GM12892 (cell line): ENCODE measurements around the gene PEPD.

Experiments
- DNase-seq: peaks from one replicate; pipeline ENCODE4 v3.0.0; 2011; ENCODE audit not compliant: insufficient read length
- FAIRE-seq: peaks from 2 replicates; lab custom pipeline; 2011; peaks lifted over from hg19 to GRCh38; lab: Jason Lieb, UNC
- POLR2A ChIP-seq: IDR thresholded peaks from 2 replicates; pipeline ENCODE4 v1.6.1; 2011; ENCODE audit warnings: low read depth, low read length, control low read depth
- POLR2AphosphoS5 ChIP-seq: IDR thresholded peaks from 2 replicates; pipeline ENCODE4 v1.6.1; 2011; ENCODE audit warnings: low read depth, low read length, control low read depth
- TAF1 ChIP-seq: IDR thresholded peaks from 2 replicates; pipeline ENCODE4 v1.6.1; 2011; ENCODE audit warnings: low read depth, mild to moderate bottlenecking, control low read depth, low read length, borderline replicate concordance

The PEPD gene

GRCh38 chr19:33394006-33394722, 127.4 kb downstream of the PEPD start:
- DNase-seq (peak; percentile 14), FAIRE-seq (no peak)
- TF ChIP-seq POLR2AphosphoS5 (no peak), POLR2A (no peak), TAF1 (no peak)

- TF ChIP-seq POLR2AphosphoS5 (no peak), TAF1 (no peak), POLR2A (no peak)
- no peak for FAIRE-seq
Observed at GRCh38 chr19:33393286-33394005, 128.1 kb downstream of the PEPD start.

GRCh38 chr19:33392341-33393285, 129.0 kb downstream of the PEPD start:
- DNase-seq: peak; percentile 19
- TF ChIP-seq POLR2A (no peak), POLR2AphosphoS5 (no peak), TAF1 (no peak)
- FAIRE-seq: no peak

More at GRCh38 chr19:33393286-33394005, 128.1 kb downstream of the PEPD start:
- DNase-seq: no peak

GRCh38 chr19:33391631-33392249, 129.9 kb downstream of the PEPD start:
- TF ChIP-seq TAF1 (no peak), POLR2A (no peak), POLR2AphosphoS5 (no peak)
- FAIRE-seq (no peak), DNase-seq (peak; percentile 16)

- TF ChIP-seq POLR2A: no peak
- no peak for TF ChIP-seq TAF1
- no peak for TF ChIP-seq POLR2AphosphoS5
- no peak for FAIRE-seq
- DNase-seq: peak; percentile 10
Observed at GRCh38 chr19:33390908-33391630, 130.5 kb downstream of the PEPD start.

- DNase-seq (no peak), FAIRE-seq (no peak)
- TF ChIP-seq POLR2A: no peak
Observed at GRCh38 chr19:33390101-33390907, 131.3 kb downstream of the PEPD start.

- no peak for TF ChIP-seq POLR2A
- TF ChIP-seq TAF1: no peak
- TF ChIP-seq POLR2AphosphoS5: no peak
- peak; percentile 13 for DNase-seq
- no peak for FAIRE-seq
Observed at GRCh38 chr19:33389421-33390100, 132.0 kb downstream of the PEPD start.

GRCh38 chr19:33388725-33389420, 132.7 kb downstream of the PEPD start:
- FAIRE-seq: no peak
- DNase-seq: peak; percentile 26
- TF ChIP-seq POLR2AphosphoS5 (no peak), POLR2A (no peak), TAF1 (no peak)
